NCI-H82 treated with DMSO at 0.1 percent for 48 hours (cell line): ENCODE measurements around the gene ST3GAL4.
"Not testable (repeated sequence)": the region's sequence is repeated elsewhere in the genome, so short reads cannot be mapped to it uniquely, and the experiment has no call there.

Source experiments
- DNase-seq: peaks from one replicate; lab custom pipeline; 2025; ENCODE audit not compliant: unreplicated experiment; lab: John Stamatoyannopoulos, UW

Gene ST3GAL4

GRCh38 chr11:126355324-126355925, at the start of gene ST3GAL4:
Gene ST3GAL4 (plus strand): TSS chr11:126355686. CDS start chr11:126406156, 50,470 bp downstream.
- peak; percentile 26 for DNase-seq

GRCh38 chr11:126305699-126306098, 49.8 kb upstream of the ST3GAL4 start:
- DNase-seq, result no peak

- no peak for DNase-seq
Measured at GRCh38 chr11:126307706-126308105, 47.8 kb upstream of the ST3GAL4 start.

- no peak for DNase-seq
Measured at GRCh38 chr11:126308271-126308671, 47.2 kb upstream of the ST3GAL4 start.

- not testable (repeated sequence) for DNase-seq
Measured at GRCh38 chr11:126308771-126309170, 46.7 kb upstream of the ST3GAL4 start.

- peak; percentile 4 for DNase-seq
Measured at GRCh38 chr11:126310200-126310991, 45.1 kb upstream of the ST3GAL4 start.

GRCh38 chr11:126310992-126311310, 44.5 kb upstream of the ST3GAL4 start:
- no peak for DNase-seq

GRCh38 chr11:126311401-126312291, 43.8 kb upstream of the ST3GAL4 start:
- DNase-seq, result no peak

GRCh38 chr11:126312961-126313360, 42.5 kb upstream of the ST3GAL4 start:
- DNase-seq, result no peak

GRCh38 chr11:126313826-126314225, 41.7 kb upstream of the ST3GAL4 start:
- no peak for DNase-seq

- no peak for DNase-seq
Measured at GRCh38 chr11:126317432-126317755, 38.1 kb upstream of the ST3GAL4 start.

GRCh38 chr11:126317756-126318573, 37.5 kb upstream of the ST3GAL4 start:
- DNase-seq, result no peak

GRCh38 chr11:126318574-126319373, 36.7 kb upstream of the ST3GAL4 start:
- no peak for DNase-seq

- DNase-seq, result no peak
Measured at GRCh38 chr11:126319374-126319740, 36.1 kb upstream of the ST3GAL4 start.

- DNase-seq, result no peak
Measured at GRCh38 chr11:126322996-126323395, 32.5 kb upstream of the ST3GAL4 start.

- DNase-seq, result no peak
Measured at GRCh38 chr11:126327281-126328000, 28.0 kb upstream of the ST3GAL4 start.

GRCh38 chr11:126328001-126328390, 27.5 kb upstream of the ST3GAL4 start:
- DNase-seq, result no peak

GRCh38 chr11:126328444-126328843, 27.0 kb upstream of the ST3GAL4 start:
- no peak for DNase-seq

- no peak for DNase-seq
Measured at GRCh38 chr11:126328938-126329643, 26.4 kb upstream of the ST3GAL4 start.
